HG02763 (cell line): ENCODE results near the gene BZW2.

ENCODE experiments used
- ATAC-seq: cut with Tn5 transposase; IDR thresholded peaks from one replicate; pipeline ENCODE4 v1.9.1; 2021; ENCODE audit warnings: mild to moderate bottlenecking, moderate library complexity; ENCODE audit not compliant: unreplicated experiment

BZW2 gene

DNA sequence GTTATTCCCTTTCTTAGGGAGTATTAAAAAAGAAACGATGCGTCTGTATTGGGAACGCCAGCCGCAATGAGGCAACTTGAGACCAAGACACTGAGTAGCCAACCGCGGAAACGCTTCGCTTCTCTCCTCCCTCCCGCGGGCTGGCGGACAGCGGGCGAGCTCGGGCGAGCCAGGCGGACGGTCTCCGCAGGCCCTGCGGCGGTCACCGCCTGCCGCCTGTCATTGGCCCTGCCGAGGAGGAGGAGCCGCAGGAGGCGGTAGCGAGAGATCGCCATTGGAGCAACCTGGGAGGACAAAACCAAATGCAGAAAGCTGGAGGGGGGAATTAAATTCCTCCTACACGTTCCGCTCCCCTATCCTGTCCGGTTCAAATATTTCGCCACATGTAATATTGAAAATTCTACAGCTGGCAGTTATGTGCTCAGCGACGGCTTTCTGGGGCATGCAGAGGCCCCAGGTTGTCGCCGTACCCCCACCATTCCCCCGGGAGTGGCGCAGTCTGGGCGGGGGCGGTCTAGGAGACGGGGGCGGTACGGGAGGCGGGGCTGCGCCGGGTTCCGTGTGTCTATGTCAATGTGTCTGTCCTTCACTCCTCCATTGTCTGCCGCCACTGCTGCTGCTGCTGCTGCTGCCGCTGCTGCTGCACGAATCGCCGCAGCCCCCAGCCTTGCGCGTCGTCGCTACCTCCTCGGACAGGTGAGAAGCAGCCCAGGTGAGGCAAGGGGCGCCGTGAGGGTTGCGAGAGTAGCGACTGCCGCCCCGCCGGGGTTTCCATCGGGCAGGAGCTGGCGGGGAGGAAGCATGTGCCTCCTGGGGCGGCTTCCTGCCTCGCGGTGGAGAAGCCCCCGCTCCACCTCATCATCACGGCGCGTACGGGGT is at the start of gene BZW2, which contains the start of gene ANKMY2:
TSS of gene BZW2 (plus strand) at position 589 of the 879 bp plus-strand sequence. CDS start 19,263 bp downstream, outside the sequence.
TSS of gene ANKMY2 (minus strand) at position 162 of the 879 bp plus-strand sequence. CDS start 181 bp downstream, outside the sequence.
- ATAC-seq = peak; percentile 98

GRCh38 chr7:16598015-16598414 is 48.0 kb upstream of the BZW2 start:
- no peak for ATAC-seq

DNA sequence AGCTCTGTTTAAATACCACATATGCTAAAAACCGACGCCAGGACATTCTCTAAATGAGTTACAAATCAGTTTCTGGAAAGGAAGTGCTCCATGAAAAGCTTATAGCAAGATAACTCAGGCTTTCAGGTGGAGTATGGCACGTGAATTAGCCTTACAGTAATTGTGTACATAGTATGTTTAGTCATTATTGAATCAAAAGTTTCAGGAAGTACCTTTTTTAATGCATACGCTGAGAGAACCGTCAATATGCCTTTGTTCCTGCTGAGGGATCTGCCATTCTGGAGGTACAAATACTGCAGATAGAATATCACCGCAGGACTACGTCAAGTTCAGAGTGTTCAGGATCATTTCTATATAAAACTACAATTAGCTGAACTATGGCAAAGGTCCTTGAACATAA is 46.1 kb upstream of the BZW2 start:
- no peak for ATAC-seq

DNA sequence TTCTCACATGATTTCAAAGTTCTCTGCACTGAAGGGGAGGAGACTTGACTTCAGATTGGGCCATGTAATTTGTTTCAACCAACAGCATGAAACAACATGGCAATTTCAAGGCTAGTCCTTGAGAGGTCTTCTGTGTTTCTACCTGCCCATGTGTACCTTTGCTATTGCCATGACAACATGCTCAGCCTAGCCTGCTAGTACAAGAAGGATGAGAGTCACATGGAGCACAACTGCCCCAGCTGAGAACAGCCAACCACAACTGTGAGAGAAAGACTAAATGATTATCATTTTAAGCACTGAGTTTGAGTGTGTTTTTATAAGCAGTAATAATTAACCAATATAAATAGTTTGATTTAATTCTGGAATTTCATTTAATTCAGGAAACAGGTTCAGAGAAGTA is 42.3 kb upstream of the BZW2 start:
- no peak for ATAC-seq

DNA sequence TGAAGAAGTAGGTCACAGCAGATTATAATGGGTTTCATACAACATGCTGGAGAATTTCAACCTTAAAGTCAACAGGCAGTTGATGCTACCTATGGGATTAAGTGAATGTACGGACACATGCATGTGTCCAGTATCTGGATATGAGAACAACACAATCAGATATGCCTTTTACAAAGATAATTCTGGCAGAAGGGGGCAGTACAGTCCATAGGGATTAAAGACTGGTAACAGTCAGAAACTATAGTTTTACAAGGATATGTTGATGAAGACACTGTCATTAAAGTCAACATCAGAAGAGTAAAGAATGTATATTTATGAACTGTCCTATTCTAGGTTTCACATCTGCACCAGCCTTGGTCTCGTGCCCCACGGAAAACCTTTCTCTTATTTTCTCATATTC is 41.9 kb upstream of the BZW2 start:
- ATAC-seq = no peak

- no peak for ATAC-seq
Observed at GRCh38 chr7:16606704-16607103, 39.3 kb upstream of the BZW2 start.

DNA sequence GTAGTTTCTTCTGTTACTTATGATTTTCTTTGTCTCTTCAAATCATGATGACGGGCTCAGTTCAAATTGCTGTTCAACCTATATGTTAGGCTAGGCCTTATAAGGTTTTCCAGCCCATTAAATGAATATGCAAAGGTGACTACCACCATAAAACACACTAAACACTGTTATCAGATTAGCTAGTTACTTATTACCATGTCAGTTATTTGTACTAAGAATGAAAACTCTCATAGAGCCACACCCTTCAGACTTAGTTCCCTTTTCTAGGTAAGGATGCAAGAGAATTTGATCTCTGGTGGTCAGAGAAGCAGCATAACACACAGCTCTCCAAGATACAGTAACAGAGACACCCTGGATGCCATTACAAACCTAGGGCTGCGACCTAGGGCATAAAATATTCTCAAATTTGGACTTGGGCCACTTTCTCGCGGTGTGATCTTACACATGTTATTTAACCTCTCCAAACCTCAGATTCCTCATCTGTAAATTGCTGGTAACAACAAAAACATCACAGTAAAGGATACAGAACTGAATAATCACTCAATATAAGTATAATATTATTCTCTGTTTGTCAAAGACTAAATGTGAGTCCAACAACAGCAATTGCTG is 36.0 kb upstream of the BZW2 start:
- peak; percentile 74 for ATAC-seq

- no peak for ATAC-seq
Observed at GRCh38 chr7:16611711-16612110, 34.3 kb upstream of the BZW2 start.

DNA sequence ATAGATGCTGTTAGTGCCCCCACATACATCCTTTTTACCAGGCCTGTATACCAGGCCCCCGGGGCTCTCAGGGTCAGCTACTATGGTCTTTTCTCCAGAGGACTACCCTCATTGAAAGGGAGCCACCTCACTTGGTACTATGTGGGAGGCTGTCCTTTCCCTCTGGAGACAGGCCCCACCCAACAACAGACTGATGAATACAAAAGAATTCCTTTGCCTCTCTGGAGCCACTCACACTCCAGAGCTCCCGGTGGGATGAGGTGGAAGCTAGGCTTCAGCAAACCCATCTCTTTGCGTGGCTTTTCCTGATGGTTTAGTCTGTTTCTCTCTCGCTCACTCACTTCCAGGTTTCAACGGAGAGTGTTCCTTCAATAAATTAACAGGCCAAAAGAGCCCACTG is 30.8 kb upstream of the BZW2 start:
- no peak for ATAC-seq

DNA sequence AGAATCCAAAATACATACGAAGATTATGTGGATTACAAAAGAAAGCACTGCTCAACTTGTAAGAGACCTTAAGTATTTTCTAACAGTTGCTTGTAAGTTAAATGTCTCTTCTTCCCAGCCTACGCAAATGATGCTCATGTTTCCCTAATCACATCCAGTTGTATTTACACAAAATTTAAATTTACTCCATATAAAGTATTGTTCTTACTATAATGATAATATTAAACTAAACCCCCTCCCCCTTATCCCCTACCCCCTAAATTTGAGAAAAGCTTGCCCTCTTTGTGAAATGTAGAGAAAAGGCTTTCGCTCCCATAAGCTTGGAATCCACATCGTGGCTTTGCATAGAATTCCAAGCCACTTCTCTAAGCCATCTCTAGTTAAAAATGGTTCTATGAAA is 29.9 kb upstream of the BZW2 start:
- ATAC-seq = no peak

DNA sequence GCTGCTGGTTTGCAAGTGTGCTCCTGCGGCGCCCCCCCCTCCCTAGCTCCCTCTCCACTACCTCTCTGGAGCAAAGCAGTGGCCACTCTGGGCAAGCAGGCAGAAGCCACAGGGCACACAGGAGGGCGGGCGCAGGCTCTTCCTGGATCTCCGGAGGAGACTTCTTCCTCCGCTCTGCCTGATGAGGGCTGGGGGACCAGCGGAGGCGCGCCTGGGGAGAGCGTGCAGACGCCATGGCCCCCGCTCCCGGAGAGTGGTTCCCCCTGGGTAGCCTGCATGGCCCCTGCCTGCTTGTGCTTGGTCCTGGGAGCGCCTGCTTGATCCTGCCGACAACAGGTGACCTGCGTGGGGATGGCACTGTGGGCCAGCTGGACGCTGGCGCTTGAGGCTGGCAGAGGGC is 29.4 kb upstream of the BZW2 start:
- ATAC-seq = no peak

DNA sequence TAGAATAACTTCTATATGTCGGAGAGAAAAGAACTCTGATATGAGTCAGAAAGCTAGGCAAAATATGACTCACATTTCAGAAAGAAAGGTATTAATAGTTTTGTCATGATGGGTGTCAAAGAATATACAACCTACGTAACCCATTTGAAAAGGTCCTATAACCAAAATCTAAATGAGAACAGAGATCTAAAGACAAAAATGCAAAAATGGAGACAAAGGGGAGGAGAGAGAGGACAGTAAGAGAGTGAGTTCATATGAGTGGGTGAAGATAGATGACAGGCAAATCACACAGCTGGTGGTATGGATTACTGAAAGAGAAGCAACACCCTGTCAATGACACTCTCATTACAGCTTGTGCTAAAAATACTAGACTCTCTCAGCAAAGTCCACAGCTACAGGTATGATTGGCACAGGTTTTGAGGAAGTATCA is 26.0 kb upstream of the BZW2 start:
- ATAC-seq = peak; percentile 84

DNA sequence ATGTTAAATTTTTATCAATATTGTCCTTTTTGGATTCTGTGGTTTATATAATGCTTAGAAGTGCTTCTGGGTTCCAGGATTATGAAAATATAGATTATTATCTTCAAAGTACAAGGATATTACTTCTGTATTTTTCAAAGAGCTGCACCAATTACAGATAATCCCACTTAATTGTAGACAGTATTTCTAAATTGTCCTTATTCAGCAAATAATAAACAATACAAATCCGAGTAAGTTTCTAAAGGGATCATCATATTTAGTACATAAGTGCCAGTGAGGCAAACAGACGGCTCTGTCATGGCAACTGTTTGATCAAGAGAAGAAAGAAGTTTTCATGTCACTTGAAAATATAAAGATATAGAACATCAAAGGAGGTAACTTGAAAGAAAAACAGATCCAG is 19.6 kb upstream of the BZW2 start:
- ATAC-seq = no peak

GRCh38 chr7:16627236-16627635 is 18.7 kb upstream of the BZW2 start:
- no peak for ATAC-seq

DNA sequence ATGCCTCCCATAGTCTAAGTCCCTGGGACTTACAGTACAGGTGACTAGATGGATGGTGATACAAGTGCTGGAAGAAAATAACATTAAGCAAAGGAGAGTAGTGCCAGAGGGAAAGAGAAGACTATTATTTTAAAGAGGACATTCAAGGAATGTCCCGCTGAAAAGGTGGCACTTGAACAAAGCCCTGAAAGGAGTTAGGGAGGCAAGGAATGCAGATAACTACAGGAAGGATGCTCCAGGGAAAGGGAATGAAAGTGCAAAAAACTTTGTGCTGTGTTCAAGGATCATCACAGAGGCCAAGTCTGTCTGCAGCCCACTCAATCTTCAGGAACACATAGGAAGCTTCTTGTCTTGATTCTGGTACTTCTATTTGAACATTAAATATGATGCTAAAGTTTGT is 15.3 kb upstream of the BZW2 start:
- no peak for ATAC-seq

DNA sequence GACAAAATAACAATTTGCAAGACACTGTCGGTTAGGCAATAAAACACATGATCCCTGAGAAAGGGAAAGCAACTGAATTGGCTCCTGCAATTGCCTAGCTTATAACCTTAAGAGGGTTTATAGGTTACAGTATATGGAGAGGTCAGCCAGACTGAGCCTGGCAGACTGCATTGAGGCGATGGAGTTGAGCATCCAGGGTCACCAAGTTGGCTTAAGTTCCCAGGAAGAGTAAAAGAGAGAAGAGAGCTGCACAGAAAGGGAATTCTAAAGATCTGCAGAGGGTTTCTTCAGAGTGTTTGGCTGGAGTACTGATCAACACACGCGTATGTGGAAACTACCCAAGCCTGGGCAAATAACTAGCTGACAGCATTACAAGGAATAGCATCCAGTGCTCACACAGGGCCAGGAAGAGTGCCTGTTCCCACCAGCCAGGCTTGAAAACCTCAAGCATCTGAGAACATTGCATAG is 11.7 kb upstream of the BZW2 start:
- ATAC-seq = no peak

DNA sequence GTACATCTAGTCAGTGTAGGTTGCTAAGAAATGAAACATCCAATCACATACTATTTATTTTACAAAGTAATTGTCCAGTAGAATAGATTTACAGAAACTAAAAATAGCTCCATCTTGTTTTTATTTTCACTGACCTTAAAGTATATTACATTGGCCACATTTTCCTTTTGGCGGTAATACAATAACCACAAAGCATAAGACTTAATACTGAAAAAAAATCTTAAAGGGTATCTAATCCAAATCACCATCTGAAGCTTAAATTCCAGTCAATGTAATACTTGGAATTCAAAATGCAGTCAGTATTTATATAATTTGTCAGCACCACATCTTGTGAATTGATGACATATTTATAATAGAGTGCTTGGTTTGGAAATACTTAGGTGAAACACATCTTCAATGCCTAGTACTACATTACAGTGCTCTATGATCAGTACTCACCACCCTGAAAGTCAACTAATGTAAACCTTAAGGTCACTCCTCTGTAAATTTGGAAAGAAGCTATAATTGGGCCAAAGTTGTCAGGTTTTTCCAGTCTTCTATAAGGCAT is 9.4 kb upstream of the BZW2 start:
- ATAC-seq = no peak

DNA sequence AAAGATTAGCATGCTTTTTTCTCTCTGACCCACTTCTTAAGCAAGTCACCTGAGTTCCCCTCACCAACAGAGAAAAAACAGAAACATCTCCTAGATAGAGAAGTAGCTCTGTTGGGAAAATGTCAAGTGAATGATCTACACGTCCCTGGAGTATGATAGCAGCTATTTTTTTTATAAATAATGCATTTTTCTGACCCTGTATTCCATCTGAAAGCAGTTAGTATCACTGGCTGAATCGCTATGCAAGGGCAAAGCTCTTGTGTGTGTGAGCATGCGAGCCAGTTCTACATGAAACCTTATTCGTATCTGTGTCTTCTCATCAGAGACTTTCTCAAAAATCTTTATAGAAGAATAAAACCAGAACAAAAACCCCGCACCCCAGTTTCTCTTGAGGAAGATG is 8.6 kb upstream of the BZW2 start:
- ATAC-seq = no peak

DNA sequence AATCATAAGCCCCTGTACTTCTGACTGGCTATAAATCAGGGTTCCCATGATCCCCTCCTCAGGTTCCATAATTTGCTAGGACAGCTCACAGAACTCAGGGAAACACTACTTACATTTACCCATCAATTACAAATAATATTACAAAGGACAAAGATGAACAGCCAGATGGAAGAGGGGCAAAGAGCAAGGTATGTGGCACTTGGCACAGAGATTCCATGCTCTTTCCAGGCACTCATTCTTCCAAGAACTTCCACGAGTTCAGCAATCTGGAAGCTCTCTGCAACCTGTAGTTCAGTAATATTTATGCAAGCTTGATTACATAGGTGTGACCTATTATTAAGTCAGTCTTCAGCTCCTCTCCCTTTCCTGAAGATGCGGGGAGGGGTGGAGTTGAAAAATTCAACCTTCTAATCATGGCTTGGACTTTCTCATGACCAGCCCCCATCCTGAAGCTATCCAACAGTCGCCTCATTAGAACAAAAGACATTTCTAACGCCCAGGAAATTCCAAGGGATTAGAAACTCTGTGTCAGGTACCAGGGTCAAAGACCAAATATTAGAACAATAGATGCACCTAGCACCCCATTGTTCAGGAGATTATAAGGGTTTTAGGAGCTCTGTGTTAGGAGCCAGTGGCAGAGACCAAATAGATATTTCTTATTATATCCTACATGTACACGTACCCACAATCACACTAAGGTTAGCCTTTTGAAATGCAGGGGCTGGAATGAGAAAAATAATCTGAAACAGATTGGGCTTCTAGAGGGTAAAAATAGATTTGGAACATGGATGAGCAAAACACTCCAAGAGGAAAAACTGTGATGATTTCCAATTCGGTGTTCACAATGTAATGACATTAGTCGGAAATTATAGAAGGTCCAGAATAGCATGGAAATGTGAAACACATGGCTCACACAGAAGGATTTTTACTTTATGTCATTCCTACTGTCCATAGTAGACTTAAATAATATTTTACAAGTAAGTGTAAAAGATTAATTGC is 7.4 kb upstream of the BZW2 start:
- ATAC-seq = no peak

- ATAC-seq = no peak
Observed at GRCh38 chr7:16644157-16644556, 1.8 kb upstream of the BZW2 start.
